HFF-Myc (cell line): ENCODE data around the gene ZNF613.

Experiments
- DNase-seq: peaks from one replicate; pipeline ENCODE4 v3.0.0-alpha.2; 2011; ENCODE audit warnings: low read depth; ENCODE audit errors: extremely low read depth
- H3K4me3 ChIP-seq: replicated peaks from 2 replicates; pipeline ENCODE4 v1.5.1; 2011; ENCODE audit warnings: low read depth, mild to moderate bottlenecking, control low read depth, low read length
- TF ChIP-seq, protein P1 (sequence below): IDR thresholded peaks from 2 replicates; pipeline ENCODE4 v1.5.1; 2012; ENCODE audit warnings: mild to moderate bottlenecking, low read depth, low read length, control low read depth; ENCODE audit errors: missing control alignments

ZNF613 gene

GRCh38 chr19:51926784-51927741 is at the start of gene ZNF613:
Gene ZNF613 (plus strand): TSS chr19:51927472. CDS start chr19:51936221, 8,749 bp downstream.
- TF ChIP-seq, protein P1, sequence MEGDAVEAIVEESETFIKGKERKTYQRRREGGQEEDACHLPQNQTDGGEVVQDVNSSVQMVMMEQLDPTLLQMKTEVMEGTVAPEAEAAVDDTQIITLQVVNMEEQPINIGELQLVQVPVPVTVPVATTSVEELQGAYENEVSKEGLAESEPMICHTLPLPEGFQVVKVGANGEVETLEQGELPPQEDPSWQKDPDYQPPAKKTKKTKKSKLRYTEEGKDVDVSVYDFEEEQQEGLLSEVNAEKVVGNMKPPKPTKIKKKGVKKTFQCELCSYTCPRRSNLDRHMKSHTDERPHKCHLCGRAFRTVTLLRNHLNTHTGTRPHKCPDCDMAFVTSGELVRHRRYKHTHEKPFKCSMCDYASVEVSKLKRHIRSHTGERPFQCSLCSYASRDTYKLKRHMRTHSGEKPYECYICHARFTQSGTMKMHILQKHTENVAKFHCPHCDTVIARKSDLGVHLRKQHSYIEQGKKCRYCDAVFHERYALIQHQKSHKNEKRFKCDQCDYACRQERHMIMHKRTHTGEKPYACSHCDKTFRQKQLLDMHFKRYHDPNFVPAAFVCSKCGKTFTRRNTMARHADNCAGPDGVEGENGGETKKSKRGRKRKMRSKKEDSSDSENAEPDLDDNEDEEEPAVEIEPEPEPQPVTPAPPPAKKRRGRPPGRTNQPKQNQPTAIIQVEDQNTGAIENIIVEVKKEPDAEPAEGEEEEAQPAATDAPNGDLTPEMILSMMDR = peak; percentile 5

DNA sequence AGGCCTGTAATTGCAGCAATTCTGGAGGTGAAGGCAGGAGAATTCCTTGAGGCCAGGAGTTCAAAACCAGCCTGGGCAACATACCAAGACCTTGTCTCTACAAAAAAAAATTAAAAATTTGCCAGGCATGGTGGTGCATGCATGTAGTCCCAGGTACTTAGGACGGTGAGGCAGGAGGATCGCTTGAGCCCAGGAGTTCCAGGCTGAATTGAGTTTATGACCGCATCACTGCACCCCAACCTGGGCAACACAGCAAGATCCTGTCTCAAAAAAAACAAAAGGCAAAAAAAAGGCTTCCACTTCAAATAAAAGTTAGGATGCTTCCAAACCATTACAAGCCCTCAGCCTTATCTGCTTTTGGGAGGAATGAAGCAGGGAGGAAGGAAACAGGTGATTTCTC is 44.8 kb upstream of the ZNF613 start:
- H3K4me3 ChIP-seq = no peak overlapping the region
- TF ChIP-seq, protein P1 = no peak
- DNase-seq = no peak

More at GRCh38 chr19:51926784-51927741, at the start of gene ZNF613:
- H3K4me3 ChIP-seq = peak within 1 kb of the TSS; percentile 80
- DNase-seq = peak; percentile 80

- DNase-seq = no peak
- H3K4me3 ChIP-seq = no peak overlapping the region
- TF ChIP-seq, protein P1 = no peak
Measured at GRCh38 chr19:51884713-51885112, 42.6 kb upstream of the ZNF613 start.

DNA sequence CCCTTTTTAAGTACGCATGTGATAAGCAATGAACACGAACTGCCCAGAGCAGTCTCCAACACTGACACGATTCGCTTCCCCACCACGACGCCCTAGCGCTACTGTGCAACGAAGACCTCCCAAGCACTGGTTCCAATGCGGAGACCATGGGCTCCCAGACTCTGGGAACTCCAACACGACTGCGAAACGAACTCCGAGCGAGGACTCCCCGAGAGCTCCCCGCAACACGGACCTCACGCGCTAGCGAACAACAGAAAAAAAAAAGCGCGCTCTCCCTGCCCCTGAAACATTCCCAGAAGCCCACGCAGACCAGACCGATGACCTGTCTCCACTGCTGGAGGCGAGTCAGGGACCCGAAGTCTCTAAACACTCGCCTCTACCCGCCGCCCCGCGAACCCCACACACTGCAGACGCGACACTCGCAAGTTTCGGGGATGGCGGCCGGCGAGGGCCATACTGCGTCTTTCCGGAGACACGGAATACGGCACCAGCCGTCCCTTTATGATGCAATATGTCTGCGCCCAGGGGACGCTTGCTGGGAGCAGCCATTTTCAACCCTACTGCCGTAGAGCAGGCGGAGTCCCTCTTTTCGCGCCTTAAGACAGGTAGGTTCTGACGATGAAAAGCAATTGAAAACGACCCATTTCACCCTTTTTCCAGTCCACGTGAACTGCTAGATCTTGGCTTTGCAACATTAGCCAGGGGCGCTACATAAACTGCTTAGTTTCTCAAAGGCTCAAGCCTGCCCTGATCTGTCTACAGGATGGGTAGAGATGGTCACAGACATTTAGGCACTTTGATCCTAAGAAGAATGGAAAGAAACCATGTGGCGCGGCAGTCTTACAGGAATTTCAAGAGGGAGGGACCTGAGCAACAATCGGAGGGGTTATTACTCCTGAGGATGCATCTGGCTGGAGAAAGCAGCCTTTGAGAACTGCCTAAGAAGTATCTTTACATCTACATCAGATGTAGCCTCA is 39.5 kb upstream of the ZNF613 start, which contains the start of gene ZNF577:
TSS of gene ZNF577 (minus strand) at position 430 of the 977 bp plus-strand sequence. CDS start 7,569 bp downstream, outside the sequence.
- H3K4me3 ChIP-seq = peak within 1 kb of the TSS; percentile 52
- peak; percentile 56 for DNase-seq

GRCh38 chr19:51889934-51890333 is 37.3 kb upstream of the ZNF613 start:
- H3K4me3 ChIP-seq = no peak overlapping the region
- TF ChIP-seq, protein P1 = no peak
- no peak for DNase-seq

More for the DNA sequence above, 39.5 kb upstream of the ZNF613 start, which contains the start of gene ZNF577:
- TF ChIP-seq, protein P1 = no peak

DNA sequence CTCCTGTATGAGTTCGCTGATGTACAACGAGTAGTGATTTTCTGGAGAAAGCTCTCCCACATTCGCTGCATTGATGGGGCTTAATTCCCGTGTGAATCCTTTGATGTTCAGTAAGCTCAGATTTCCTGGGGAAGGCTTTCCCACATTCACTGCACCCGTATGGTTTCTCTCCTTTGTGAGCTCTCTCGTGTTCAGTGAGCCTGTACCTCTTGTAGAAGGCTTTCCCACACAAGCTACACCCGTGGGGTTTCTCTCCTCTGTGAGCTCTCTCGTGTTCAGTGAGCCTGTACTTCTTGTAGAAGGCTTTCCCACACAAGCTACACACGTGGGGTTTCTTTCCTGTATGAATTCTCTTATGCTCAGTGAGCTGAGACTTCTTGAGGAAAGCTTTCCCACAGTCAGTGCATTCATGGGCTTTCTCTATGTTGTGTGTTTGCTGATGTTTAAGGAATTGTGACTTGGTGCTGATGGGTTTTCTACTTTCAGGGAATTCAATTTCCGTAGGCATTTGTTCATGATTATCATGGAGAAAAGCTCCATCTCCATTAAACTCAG is 36.0 kb upstream of the ZNF613 start:
- TF ChIP-seq, protein P1 = no peak
- H3K4me3 ChIP-seq = no peak overlapping the region
- no peak for DNase-seq
